ENCODE measurements around the gene CNTN4. TPM values are rescaled to one million over a fixed set of nuclear protein-coding genes. Genes with fewer than 3 reads are reported as not detected.

The CNTN4 gene
- total and polyA plus RNA-seq, 4 donors = 1.2 to 3.8 (median 2.6) TPM

DNA sequence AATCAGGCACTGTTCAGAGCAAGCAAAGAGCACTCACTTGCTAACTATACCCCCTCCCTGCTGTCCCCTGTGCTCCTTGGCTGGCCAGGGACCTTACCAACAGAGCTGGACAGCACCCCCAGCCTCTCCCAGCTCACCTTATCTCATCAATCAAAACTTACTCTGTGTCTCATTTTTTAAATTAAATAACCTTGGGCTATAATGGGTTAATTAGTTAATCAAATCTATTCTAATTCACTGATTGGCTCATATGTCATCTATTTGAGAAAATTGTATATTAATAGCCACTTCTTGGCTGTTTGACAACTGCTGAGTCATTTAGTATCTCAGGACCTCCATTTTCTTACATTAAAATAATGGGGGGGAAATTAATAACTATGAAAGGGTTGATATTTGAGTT is 988.6 kb downstream of the CNTN4 start:
- no peaks in the 10 kb centered on the region for H3K4me1 ChIP-seq (ENCODE audit: control insufficient read depth in 4 of 4, insufficient read depth in 4 of 4, low read length in 3 of 4)

DNA sequence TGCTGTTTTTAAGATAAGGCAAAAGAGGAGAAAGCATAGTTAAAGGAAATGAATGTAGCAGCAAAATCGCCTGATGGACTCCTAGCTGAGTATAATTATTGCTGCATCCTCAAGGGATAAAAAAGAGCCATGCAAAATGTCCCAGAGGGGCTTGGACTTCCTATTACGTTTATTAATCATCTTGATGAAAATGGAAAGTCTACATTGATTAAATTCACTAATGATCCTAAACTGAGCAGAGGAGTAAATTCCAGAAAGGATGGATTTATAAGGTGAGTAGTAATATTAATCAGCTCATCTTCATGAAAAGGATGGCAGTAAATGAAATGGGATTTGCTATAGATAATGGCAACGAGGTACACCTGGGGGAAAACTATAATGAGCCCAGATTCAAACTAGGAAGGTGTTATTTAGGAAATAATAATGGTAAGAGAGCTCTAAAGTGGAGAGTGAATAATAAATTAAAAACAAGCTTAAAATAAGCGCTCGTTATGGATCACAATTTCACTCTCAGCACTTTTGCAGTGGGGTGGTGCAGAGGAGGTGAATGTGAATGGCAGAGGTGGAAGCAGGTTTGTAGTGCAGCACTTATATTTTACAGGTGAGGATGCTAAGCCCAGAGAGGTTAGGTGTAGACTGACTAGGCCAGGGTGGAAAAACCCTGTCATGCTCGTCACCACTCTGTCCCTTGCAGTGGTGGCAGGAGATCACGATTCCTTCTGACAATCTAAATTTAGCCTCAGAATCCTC is 989.2 kb downstream of the CNTN4 start:
- Histone ChIP-seq H3K4me3 (ENCODE audit: low read depth in 1 of 3, low read length in 3 of 3) (no peak overlapping the region), H3K27ac (ENCODE audit: low read depth in 1 of 2, low read length in 2 of 2) (no peak overlapping the region), H3K27me3 (ENCODE audit: control insufficient read depth in 4 of 4, insufficient read depth in 4 of 4, low read length in 3 of 4) (no peaks in the 10 kb centered on the region), H3K9me3 (ENCODE audit: control insufficient read depth in 4 of 4, low read length in 3 of 4) (no peaks in the 10 kb centered on the region), H3K36me3 (ENCODE audit: control insufficient read depth in 4 of 4, insufficient read depth in 3 of 4, low read depth in 1 of 4, low read length in 3 of 4) (no peaks in the 10 kb centered on the region), H3K9ac (ENCODE audit: low read depth in 1 of 2, low read length in 2 of 2) (no peak overlapping the region), H3K4me1 (ENCODE audit: control insufficient read depth in 4 of 4, insufficient read depth in 4 of 4, low read length in 3 of 4) (no peaks in the 10 kb centered on the region)
- WGBS = 70% methylated on average over 7 of the region's 7 CpGs
- TF ChIP-seq HNF4A (conservative IDR thresholded peaks at IDR 0.05) (no peak), GABPA (IDR thresholded peaks at IDR 0.05 in 1 of 2, conservative IDR thresholded peaks at IDR 0.05 in 1 of 2) (no peak), SP1 (IDR thresholded peaks at IDR 0.05) (no peak), TAF1 (conservative IDR thresholded peaks at IDR 0.05) (no peak), YY1 (IDR thresholded peaks at IDR 0.05) (no peak)
- TF ChIP-seq, protein P1, sequence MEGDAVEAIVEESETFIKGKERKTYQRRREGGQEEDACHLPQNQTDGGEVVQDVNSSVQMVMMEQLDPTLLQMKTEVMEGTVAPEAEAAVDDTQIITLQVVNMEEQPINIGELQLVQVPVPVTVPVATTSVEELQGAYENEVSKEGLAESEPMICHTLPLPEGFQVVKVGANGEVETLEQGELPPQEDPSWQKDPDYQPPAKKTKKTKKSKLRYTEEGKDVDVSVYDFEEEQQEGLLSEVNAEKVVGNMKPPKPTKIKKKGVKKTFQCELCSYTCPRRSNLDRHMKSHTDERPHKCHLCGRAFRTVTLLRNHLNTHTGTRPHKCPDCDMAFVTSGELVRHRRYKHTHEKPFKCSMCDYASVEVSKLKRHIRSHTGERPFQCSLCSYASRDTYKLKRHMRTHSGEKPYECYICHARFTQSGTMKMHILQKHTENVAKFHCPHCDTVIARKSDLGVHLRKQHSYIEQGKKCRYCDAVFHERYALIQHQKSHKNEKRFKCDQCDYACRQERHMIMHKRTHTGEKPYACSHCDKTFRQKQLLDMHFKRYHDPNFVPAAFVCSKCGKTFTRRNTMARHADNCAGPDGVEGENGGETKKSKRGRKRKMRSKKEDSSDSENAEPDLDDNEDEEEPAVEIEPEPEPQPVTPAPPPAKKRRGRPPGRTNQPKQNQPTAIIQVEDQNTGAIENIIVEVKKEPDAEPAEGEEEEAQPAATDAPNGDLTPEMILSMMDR (IDR thresholded peaks at IDR 0.05; ENCODE audit: low read depth, low read length, missing input control) = no peak
- TF ChIP-seq, protein P2, sequence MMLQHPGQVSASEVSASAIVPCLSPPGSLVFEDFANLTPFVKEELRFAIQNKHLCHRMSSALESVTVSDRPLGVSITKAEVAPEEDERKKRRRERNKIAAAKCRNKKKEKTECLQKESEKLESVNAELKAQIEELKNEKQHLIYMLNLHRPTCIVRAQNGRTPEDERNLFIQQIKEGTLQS (IDR thresholded peaks at IDR 0.05) = no peak
- DNase-seq (ENCODE audit: low spot score) = no peak

More for the DNA sequence above, 988.6 kb downstream of the CNTN4 start:
- H3K27ac ChIP-seq (ENCODE audit: low read depth in 1 of 2, low read length in 2 of 2) = no peak overlapping the region
- H3K9me3 ChIP-seq (ENCODE audit: control insufficient read depth in 4 of 4, low read length in 3 of 4) = no peaks in the 10 kb centered on the region
- H3K9ac ChIP-seq (ENCODE audit: low read depth in 1 of 2, low read length in 2 of 2) = no peak overlapping the region
- H3K4me3 ChIP-seq (ENCODE audit: low read depth in 1 of 3, low read length in 3 of 3) = no peak overlapping the region
- no peak for DNase-seq (ENCODE audit: low spot score)
- H3K27me3 ChIP-seq (ENCODE audit: control insufficient read depth in 4 of 4, insufficient read depth in 4 of 4, low read length in 3 of 4) = no peaks in the 10 kb centered on the region
- TF ChIP-seq RAD21 (IDR thresholded peaks at IDR 0.05) (no peak), RXRA (IDR thresholded peaks at IDR 0.05) (no peak), EGR1 (IDR thresholded peaks at IDR 0.05; ENCODE audit: low read depth in 2 of 2) (no peak), NR2F2 (IDR thresholded peaks at IDR 0.05) (no peak)
- TF ChIP-seq, protein P2 (IDR thresholded peaks at IDR 0.05) = no peak
- no peaks in the 10 kb centered on the region for H3K36me3 ChIP-seq (ENCODE audit: control insufficient read depth in 4 of 4, insufficient read depth in 3 of 4, low read depth in 1 of 4, low read length in 3 of 4)

DNA sequence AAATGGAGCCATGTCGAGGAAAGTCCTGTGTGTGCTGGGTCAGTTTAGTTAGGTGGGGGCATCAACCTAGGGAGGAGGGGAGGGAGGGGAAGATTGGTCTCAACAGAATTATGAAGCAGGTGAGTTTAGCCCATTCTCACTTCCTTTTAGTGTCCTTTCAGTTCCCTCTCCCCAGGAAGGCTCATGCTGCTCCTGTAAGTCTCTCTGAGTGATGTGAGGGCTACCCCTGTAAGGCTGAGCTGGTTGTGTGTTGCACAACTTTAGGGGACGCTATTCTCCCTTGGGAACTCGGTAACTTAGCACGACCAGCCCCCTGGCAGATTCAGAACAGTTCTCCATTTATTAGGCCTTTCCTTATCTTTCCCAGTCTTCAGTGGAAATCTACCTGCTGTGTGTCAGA is 990.4 kb downstream of the CNTN4 start:
- WGBS = 70% methylated on average over 4 of the region's 4 CpGs
- TF ChIP-seq, protein P3, sequence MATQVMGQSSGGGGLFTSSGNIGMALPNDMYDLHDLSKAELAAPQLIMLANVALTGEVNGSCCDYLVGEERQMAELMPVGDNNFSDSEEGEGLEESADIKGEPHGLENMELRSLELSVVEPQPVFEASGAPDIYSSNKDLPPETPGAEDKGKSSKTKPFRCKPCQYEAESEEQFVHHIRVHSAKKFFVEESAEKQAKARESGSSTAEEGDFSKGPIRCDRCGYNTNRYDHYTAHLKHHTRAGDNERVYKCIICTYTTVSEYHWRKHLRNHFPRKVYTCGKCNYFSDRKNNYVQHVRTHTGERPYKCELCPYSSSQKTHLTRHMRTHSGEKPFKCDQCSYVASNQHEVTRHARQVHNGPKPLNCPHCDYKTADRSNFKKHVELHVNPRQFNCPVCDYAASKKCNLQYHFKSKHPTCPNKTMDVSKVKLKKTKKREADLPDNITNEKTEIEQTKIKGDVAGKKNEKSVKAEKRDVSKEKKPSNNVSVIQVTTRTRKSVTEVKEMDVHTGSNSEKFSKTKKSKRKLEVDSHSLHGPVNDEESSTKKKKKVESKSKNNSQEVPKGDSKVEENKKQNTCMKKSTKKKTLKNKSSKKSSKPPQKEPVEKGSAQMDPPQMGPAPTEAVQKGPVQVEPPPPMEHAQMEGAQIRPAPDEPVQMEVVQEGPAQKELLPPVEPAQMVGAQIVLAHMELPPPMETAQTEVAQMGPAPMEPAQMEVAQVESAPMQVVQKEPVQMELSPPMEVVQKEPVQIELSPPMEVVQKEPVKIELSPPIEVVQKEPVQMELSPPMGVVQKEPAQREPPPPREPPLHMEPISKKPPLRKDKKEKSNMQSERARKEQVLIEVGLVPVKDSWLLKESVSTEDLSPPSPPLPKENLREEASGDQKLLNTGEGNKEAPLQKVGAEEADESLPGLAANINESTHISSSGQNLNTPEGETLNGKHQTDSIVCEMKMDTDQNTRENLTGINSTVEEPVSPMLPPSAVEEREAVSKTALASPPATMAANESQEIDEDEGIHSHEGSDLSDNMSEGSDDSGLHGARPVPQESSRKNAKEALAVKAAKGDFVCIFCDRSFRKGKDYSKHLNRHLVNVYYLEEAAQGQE (IDR thresholded peaks at IDR 0.05) = no peak
- TF ChIP-seq, protein P4, sequence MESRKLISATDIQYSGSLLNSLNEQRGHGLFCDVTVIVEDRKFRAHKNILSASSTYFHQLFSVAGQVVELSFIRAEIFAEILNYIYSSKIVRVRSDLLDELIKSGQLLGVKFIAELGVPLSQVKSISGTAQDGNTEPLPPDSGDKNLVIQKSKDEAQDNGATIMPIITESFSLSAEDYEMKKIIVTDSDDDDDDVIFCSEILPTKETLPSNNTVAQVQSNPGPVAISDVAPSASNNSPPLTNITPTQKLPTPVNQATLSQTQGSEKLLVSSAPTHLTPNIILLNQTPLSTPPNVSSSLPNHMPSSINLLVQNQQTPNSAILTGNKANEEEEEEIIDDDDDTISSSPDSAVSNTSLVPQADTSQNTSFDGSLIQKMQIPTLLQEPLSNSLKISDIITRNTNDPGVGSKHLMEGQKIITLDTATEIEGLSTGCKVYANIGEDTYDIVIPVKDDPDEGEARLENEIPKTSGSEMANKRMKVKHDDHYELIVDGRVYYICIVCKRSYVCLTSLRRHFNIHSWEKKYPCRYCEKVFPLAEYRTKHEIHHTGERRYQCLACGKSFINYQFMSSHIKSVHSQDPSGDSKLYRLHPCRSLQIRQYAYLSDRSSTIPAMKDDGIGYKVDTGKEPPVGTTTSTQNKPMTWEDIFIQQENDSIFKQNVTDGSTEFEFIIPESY (IDR thresholded peaks at IDR 0.05) = no peak
- TF ChIP-seq, protein P1 (IDR thresholded peaks at IDR 0.05; ENCODE audit: low read depth, low read length, missing input control) = no peak
- no peak for TF ChIP-seq RAD21 (IDR thresholded peaks at IDR 0.05)
- TF ChIP-seq, protein P5, sequence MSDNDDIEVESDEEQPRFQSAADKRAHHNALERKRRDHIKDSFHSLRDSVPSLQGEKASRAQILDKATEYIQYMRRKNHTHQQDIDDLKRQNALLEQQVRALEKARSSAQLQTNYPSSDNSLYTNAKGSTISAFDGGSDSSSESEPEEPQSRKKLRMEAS (IDR thresholded peaks at IDR 0.05) = no peak
- no peak for TF ChIP-seq HNF4G (IDR thresholded peaks at IDR 0.05)
- no peak for TF ChIP-seq RXRA (IDR thresholded peaks at IDR 0.05)
- no peak for TF ChIP-seq HNF4A (conservative IDR thresholded peaks at IDR 0.05)
- TF ChIP-seq TAF1 (conservative IDR thresholded peaks at IDR 0.05) = no peak
- TF ChIP-seq GABPA (IDR thresholded peaks at IDR 0.05 in 1 of 2, conservative IDR thresholded peaks at IDR 0.05 in 1 of 2) = no peak
- TF ChIP-seq NR2F2 (IDR thresholded peaks at IDR 0.05) = no peak
- TF ChIP-seq JUND (IDR thresholded peaks at IDR 0.05) = no peak

More for the DNA sequence above, 990.4 kb downstream of the CNTN4 start:
- DNase-seq (ENCODE audit: low spot score) = no peak
- H3K36me3 ChIP-seq (ENCODE audit: control insufficient read depth in 4 of 4, insufficient read depth in 3 of 4, low read depth in 1 of 4, low read length in 3 of 4) = no peaks in the 10 kb centered on the region
- H3K4me1 ChIP-seq (ENCODE audit: control insufficient read depth in 4 of 4, insufficient read depth in 4 of 4, low read length in 3 of 4) = no peaks in the 10 kb centered on the region
- H3K4me3 ChIP-seq (ENCODE audit: low read depth in 1 of 3, low read length in 3 of 3) = no peak overlapping the region
- no peak overlapping the region for H3K27ac ChIP-seq (ENCODE audit: low read depth in 1 of 2, low read length in 2 of 2)
- H3K27me3 ChIP-seq (ENCODE audit: control insufficient read depth in 4 of 4, insufficient read depth in 4 of 4, low read length in 3 of 4) = no peaks in the 10 kb centered on the region
- H3K9me3 ChIP-seq (ENCODE audit: control insufficient read depth in 4 of 4, low read length in 3 of 4) = no peaks in the 10 kb centered on the region
- H3K9ac ChIP-seq (ENCODE audit: low read depth in 1 of 2, low read length in 2 of 2) = no peak overlapping the region

Measured in liver (tissue), 9 donors.